ENCODE measurements around the gene GPC5.

Gene GPC5

GRCh38 chr13:91708558-91708957 lies 310.1 kb downstream of the GPC5 start:
- DNase-seq, result no peak

GRCh38 chr13:91709180-91709579 lies 310.8 kb downstream of the GPC5 start:
- DNase-seq, result no peak

GRCh38 chr13:91710733-91711132 lies 312.3 kb downstream of the GPC5 start:
- no peak for DNase-seq

- peak in 4 of 56 donors; percentile 0 to 4 (median 3) for DNase-seq
Observed at GRCh38 chr13:91714855-91715254, 316.4 kb downstream of the GPC5 start.

GRCh38 chr13:91716436-91717065 lies 318.1 kb downstream of the GPC5 start:
- DNase-seq, result no peak

- DNase-seq, result peak in 2 of 56 donors; percentile 0 to 11
Observed at GRCh38 chr13:91719033-91719432, 320.6 kb downstream of the GPC5 start.

GRCh38 chr13:91721413-91721812 lies 323.0 kb downstream of the GPC5 start:
- DNase-seq, result no peak

GRCh38 chr13:91722267-91722884 lies 324.0 kb downstream of the GPC5 start:
- DNase-seq, result peak in 1 of 56 donors; percentile 47

GRCh38 chr13:91724591-91724990 lies 326.2 kb downstream of the GPC5 start:
- DNase-seq, result no peak

- no peak for DNase-seq
Observed at GRCh38 chr13:91725646-91726045, 327.2 kb downstream of the GPC5 start.

GRCh38 chr13:91726671-91727070 lies 328.2 kb downstream of the GPC5 start:
- no peak for DNase-seq

GRCh38 chr13:91729859-91730258 lies 331.4 kb downstream of the GPC5 start:
- DNase-seq, result no peak

GRCh38 chr13:91739751-91740150 lies 341.3 kb downstream of the GPC5 start:
- DNase-seq, result no peak

GRCh38 chr13:91740756-91741155 lies 342.3 kb downstream of the GPC5 start:
- DNase-seq, result no peak

GRCh38 chr13:91741925-91742324 lies 343.5 kb downstream of the GPC5 start:
- DNase-seq, result no peak

- no peak for DNase-seq
Observed at GRCh38 chr13:91744284-91744683, 345.9 kb downstream of the GPC5 start.

GRCh38 chr13:91745967-91746366 lies 347.5 kb downstream of the GPC5 start:
- DNase-seq, result no peak

- DNase-seq, result peak in 5 of 56 donors; percentile 0 to 7 (median 2)
Observed at GRCh38 chr13:91747186-91747585, 348.8 kb downstream of the GPC5 start.

- no peak for DNase-seq
Observed at GRCh38 chr13:91748416-91749089, 350.1 kb downstream of the GPC5 start.

GRCh38 chr13:91758724-91759123 lies 360.3 kb downstream of the GPC5 start:
- DNase-seq, result no peak

- DNase-seq, result no peak
Observed at GRCh38 chr13:91762957-91763356, 364.5 kb downstream of the GPC5 start.

GRCh38 chr13:91764527-91764926 lies 366.1 kb downstream of the GPC5 start:
- DNase-seq, result no peak

- DNase-seq, result no peak
Observed at GRCh38 chr13:91767651-91768050, 369.2 kb downstream of the GPC5 start.
